SU-DHL-6 (cell line): ENCODE measurements around the gene PTPRN2.

Experiments
- H2AFZ ChIP-seq: fragments of 200-600 bp; sonication (generic); 2 replicates; pipeline ENCODE4 v1.6.1; 2014; ENCODE audit warnings: low read depth, mild to moderate bottlenecking, moderate library complexity, mixed read lengths, antibody characterized with exemption, low read length; ENCODE audit not compliant: severe bottlenecking
- H3F3A ChIP-seq: fragments of 200-600 bp; shearing (Covaris generic); 2 replicates; pipeline ENCODE4 v1.6.0; 2016; ENCODE audit warnings: antibody characterized with exemption, mild to moderate bottlenecking; ENCODE audit not compliant: insufficient read depth
- H3K27ac ChIP-seq: fragments of 200-600 bp; sonication (generic); 2 replicates; pipeline ENCODE4 v1.5.1; 2016; ENCODE audit warnings: low read depth, mild to moderate bottlenecking, low read length, moderate library complexity, mixed read lengths
- H3K27me3 ChIP-seq: fragments of 200-600 bp; sonication (generic), shearing (Covaris generic); 2 replicates; pipeline ENCODE4 v1.6.0; 2014; ENCODE audit warnings: mild to moderate bottlenecking, low read length
- H3K36me3 ChIP-seq: fragments of 200-600 bp; sonication (generic); 2 replicates; pipeline ENCODE4 v1.6.1; 2014; ENCODE audit warnings: mild to moderate bottlenecking, low read length, mixed read lengths
- H3K4me2 ChIP-seq: fragments of 300-600, 200-600 bp; shearing (Covaris generic), sonication (generic); 2 replicates; pipeline ENCODE4 v1.6.0; 2014; ENCODE audit warnings: low read length, low read depth, mild to moderate bottlenecking; ENCODE audit not compliant: poor library complexity, severe bottlenecking
- H3K4me3 ChIP-seq: fragments of 200-600 bp; sonication (generic); 2 replicates; pipeline ENCODE4 v1.5.1; 2014; ENCODE audit warnings: antibody characterized with exemption, low read length, mild to moderate bottlenecking, mixed read lengths; ENCODE audit not compliant: insufficient read depth, poor library complexity, severe bottlenecking
- H3K79me2 ChIP-seq: fragments of 200-600 bp; sonication (generic); 2 replicates; pipeline ENCODE4 v1.6.1; 2014; ENCODE audit warnings: mild to moderate bottlenecking, low read length, moderate library complexity; ENCODE audit not compliant: insufficient read depth
- H3K9ac ChIP-seq: fragments of 200-600 bp; sonication (generic); 2 replicates; pipeline ENCODE4 v1.7.0; 2014; ENCODE audit warnings: mild to moderate bottlenecking, low read length
- H3K9me2 ChIP-seq: fragments of 200-600 bp; sonication (generic); replicated peaks from 2 replicates; pipeline ENCODE4 v1.6.1; 2014; ENCODE audit warnings: low read length; ENCODE audit not compliant: insufficient read depth
- H3K9me3 ChIP-seq: fragments of 200-600 bp; sonication (generic); 2 replicates; pipeline ENCODE4 v1.6.1; 2014; ENCODE audit warnings: low read length, mixed read lengths; ENCODE audit not compliant: insufficient read depth
- H4K20me1 ChIP-seq: fragments of 200-600 bp; sonication (generic); 2 replicates; pipeline ENCODE4 v1.6.1; 2014; ENCODE audit warnings: low read depth, mild to moderate bottlenecking, antibody characterized with exemption, low read length, moderate library complexity, mixed read lengths
- CTCF ChIP-seq: fragments of 200-600 bp; sonication (generic); IDR thresholded peaks from one replicate; pipeline ENCODE4 v1.5.1; 2017; ENCODE audit warnings: antibody characterized with exemption, mild to moderate bottlenecking, low read length, moderate library complexity; ENCODE audit not compliant: insufficient read depth, poor library complexity, severe bottlenecking
- EZH2phosphoT487 ChIP-seq: fragments of 200-600 bp; sonication (generic), shearing (Covaris generic); conservative IDR thresholded peaks from 2 replicates; pipeline ENCODE4 v1.6.1; 2018; ENCODE audit warnings: mild to moderate bottlenecking, antibody characterized with exemption, low read length, moderate library complexity, mixed read lengths

Gene PTPRN2

GRCh38 chr7:157905651-157906461, 681.8 kb downstream of the PTPRN2 start:
- H3K27me3 ChIP-seq, result no peaks in the 10 kb centered on the region
- no peak overlapping the region for H3K27ac ChIP-seq
- no peak for TF ChIP-seq CTCF
- TF ChIP-seq EZH2phosphoT487, result no peak
- no peak overlapping the region for H3K4me3 ChIP-seq
- no peaks in the 10 kb centered on the region for H3K36me3 ChIP-seq
- H2AFZ ChIP-seq, result no peak overlapping the region
- no peaks in the 10 kb centered on the region for H3K79me2 ChIP-seq
- H3K9ac ChIP-seq, result no peak overlapping the region
- H3F3A ChIP-seq, result no peaks in the 10 kb centered on the region
- H4K20me1 ChIP-seq, result no peaks in the 10 kb centered on the region
- H3K9me3 ChIP-seq, result no peaks in the 10 kb centered on the region
- H3K4me2 ChIP-seq, result no peak overlapping the region
- no peaks in the 10 kb centered on the region for H3K9me2 ChIP-seq

- H3K4me2 ChIP-seq, result no peak overlapping the region
These were observed 682.6 kb downstream of the PTPRN2 start for GRCh38 chr7:157904866-157905570.

GRCh38 chr7:157904211-157904865, 683.3 kb downstream of the PTPRN2 start:
- Histone ChIP-seq H3K27me3 (no peaks in the 10 kb centered on the region), H3K9me3 (no peaks in the 10 kb centered on the region), H3K9me2 (no peaks in the 10 kb centered on the region), H3K9ac (no peak overlapping the region), H4K20me1 (no peaks in the 10 kb centered on the region), H3K79me2 (no peaks in the 10 kb centered on the region), H3K36me3 (no peaks in the 10 kb centered on the region), H3K27ac (no peak overlapping the region), H2AFZ (no peak overlapping the region), H3K4me3 (no peak overlapping the region), H3F3A (no peaks in the 10 kb centered on the region), H3K4me2 (no peak overlapping the region)
- TF ChIP-seq CTCF (no peak), EZH2phosphoT487 (no peak)

More at GRCh38 chr7:157904866-157905570, 682.6 kb downstream of the PTPRN2 start:
- H3K4me3 ChIP-seq, result no peak overlapping the region
- no peak overlapping the region for H3K9ac ChIP-seq
- no peak overlapping the region for H2AFZ ChIP-seq
- TF ChIP-seq EZH2phosphoT487 (no peak), CTCF (no peak)
- H3K9me3 ChIP-seq, result no peaks in the 10 kb centered on the region
- no peaks in the 10 kb centered on the region for H3K27me3 ChIP-seq
- no peaks in the 10 kb centered on the region for H3K9me2 ChIP-seq
- no peaks in the 10 kb centered on the region for H3K79me2 ChIP-seq
- no peak overlapping the region for H3K27ac ChIP-seq
- H3F3A ChIP-seq, result no peaks in the 10 kb centered on the region
- no peaks in the 10 kb centered on the region for H3K36me3 ChIP-seq
- no peaks in the 10 kb centered on the region for H4K20me1 ChIP-seq
